Colonic mucosa (tissue), 4 donors: ENCODE results near the gene SPATA33. TPM values are rescaled to one million over a fixed set of nuclear protein-coding genes. Genes with fewer than 3 reads are reported as not detected.
A peak's percentile ranks its signal among the peaks of the same experiment; 100 is the strongest.
"Not testable (repeated sequence)": the region's sequence is repeated elsewhere in the genome, so short reads cannot be mapped to it uniquely, and the experiment has no call there.

ENCODE experiments used
- DNase-seq: peaks from one replicate; pipeline ENCODE4 v3.0.0-alpha.2; 2020
- H3K27ac ChIP-seq: fragments of 200-600 bp; one replicate; pipeline ENCODE4 v1.8.0; 2021
- H3K27me3 ChIP-seq: fragments of 200-600 bp; one replicate; pipeline ENCODE4 v1.8.0; 2021
- H3K36me3 ChIP-seq: fragments of 200-600 bp; one replicate; pipeline ENCODE4 v1.8.0; 2021
- H3K4me1 ChIP-seq: fragments of 200-600 bp; one replicate; pipeline ENCODE4 v1.8.0; 2021; ENCODE audit warnings: mild to moderate bottlenecking
- H3K4me3 ChIP-seq: fragments of 200-600 bp; one replicate; pipeline ENCODE4 v1.8.0; 2021
- H3K9ac ChIP-seq, 2 donors: one replicate each; pipeline ENCODE4 v1.7.0; 2013; ENCODE audit warnings: control low read depth in 2 of 2, low read depth in 2 of 2, low read length in 2 of 2
- H3K9me3 ChIP-seq: fragments of 200-600 bp; one replicate; pipeline ENCODE4 v1.8.0; 2021
- CTCF ChIP-seq: fragments of 200-600 bp; IDR thresholded peaks from one replicate; pipeline ENCODE4 v1.8.0; 2022; ENCODE audit warnings: antibody characterized with exemption, mild to moderate bottlenecking
- intact Hi-C: fragments of 100-400 bp; cut with DNase I; formaldehyde crosslinking; loops from one replicate; pipeline ENCODE4 v1.14.1; 2022
- total RNA-seq, 2 donors: library from RNA; stranded (reverse); fragmentation: NEBNext Ultra II Directional in 1 of 2; extraction: Animal tissue kit (Norgen Biotek cat#: 25700) in 1 of 2; gene quantifications; one replicate each; pipeline ENCODE4 v1.2.1, GENCODE V29; 2021
- donor health status: healthy.
- donor health status: DM: no; HTN: no; CAD: no.
- donor health status: DM: no; HTN: no; CAD: no.

SPATA33 gene
- total RNA-seq, 2 donors from 2014 or later = 4.7 to 10.0 TPM

DNA sequence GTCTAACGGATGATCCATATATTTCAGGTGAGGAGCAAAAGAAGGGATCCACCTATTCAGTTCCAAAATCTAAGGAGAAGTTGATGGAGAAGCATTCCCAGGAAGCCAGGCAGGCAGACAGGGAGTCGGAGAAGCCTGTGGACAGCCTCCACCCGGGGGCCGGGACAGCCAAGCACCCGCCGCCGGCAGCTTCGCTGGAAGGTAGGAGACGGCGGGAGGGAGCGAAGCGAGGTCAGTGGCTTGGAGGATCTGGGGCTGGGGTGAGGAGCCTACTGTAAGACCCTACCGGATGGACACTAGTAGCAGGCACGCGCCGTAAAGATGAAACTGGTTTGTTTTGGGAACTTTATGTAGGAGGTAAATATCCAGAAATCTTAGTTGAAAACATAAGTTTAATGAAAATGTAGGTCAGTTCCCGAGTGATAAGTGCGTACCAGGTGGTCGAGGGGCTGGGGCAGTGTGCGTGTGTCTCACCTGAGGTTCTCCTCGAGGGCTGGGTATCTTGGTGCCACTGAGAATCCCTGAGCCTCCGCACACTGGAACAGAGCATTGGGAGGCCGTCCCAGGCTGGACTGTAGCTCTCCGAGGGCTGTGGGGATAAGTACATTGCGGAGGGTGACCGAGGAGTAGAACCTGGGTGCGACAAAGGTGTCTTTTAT lies 714 bp downstream of the SPATA33 start:
- H3K36me3 ChIP-seq = no peaks in the 10 kb centered on the region
- peak; percentile 31 for DNase-seq
- no peaks in the 10 kb centered on the region for H3K9me3 ChIP-seq
- intact Hi-C loops = no loop called here
- H3K4me1 ChIP-seq = peaks cover 7% of the 10 kb centered on the region
- peak overlapping the region; percentile 99 for H3K4me3 ChIP-seq
- TF ChIP-seq CTCF = no peak
- peak overlapping the region; percentile 75 for H3K27ac ChIP-seq
- H3K9ac ChIP-seq = peak overlapping the region; percentile 71 to 89
- H3K27me3 ChIP-seq = no peaks in the 10 kb centered on the region

DNA sequence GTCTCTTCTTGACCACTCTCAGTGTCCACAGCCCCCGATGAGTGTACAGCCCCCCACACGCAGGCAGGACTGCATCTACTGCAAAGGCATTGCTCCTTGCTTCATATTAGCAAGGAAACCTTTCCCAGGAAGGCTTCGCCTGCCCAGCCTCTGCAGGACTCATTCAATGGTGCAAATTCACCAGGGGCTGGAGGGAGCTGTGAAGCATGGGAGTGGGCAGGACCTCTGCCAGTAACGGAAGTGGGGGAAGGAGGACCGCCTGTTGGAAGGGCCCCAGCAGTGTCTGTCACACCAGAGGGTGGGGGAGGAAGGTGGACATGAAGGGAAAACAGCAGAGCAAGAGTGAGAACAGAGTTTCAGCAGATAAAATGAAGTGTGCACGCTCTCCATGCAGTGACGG lies 2.5 kb downstream of the SPATA33 start:
- no peak for TF ChIP-seq CTCF
- intact Hi-C loops = no loop called here
- H3K4me3 ChIP-seq = no peak overlapping the region
- H3K9ac ChIP-seq = no peak overlapping the region
- no peak overlapping the region for H3K27ac ChIP-seq
- DNase-seq = no peak
- peaks cover 7% of the 10 kb centered on the region for H3K4me1 ChIP-seq
- no peaks in the 10 kb centered on the region for H3K27me3 ChIP-seq
- no peaks in the 10 kb centered on the region for H3K9me3 ChIP-seq
- H3K36me3 ChIP-seq = no peaks in the 10 kb centered on the region

DNA sequence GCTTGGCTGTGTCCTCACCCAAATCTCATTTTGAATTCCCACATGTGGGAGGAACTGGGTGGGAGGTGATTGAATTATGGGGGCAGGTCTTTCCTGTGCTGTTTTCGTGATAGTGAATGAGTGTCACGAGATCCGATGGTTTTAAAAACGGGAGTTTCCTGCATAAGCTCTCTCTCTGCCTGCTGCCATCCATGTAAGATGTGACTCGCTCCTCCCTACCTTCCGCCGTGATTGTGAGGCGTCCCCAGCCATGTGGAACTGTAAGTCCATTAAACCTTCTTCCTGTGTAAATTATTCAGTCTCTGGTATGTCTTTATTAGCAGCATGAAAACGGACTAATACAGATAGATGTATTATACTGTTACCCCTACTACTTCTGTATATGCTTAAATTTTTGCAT lies 3.6 kb downstream of the SPATA33 start:
- no peak for DNase-seq
- no peak for TF ChIP-seq CTCF
- Histone ChIP-seq H3K4me3 (no peak overlapping the region), H3K9me3 (no peaks in the 10 kb centered on the region), H3K9ac (no peak overlapping the region), H3K27ac (no peak overlapping the region), H3K4me1 (peaks cover 6% of the 10 kb centered on the region), H3K36me3 (no peaks in the 10 kb centered on the region), H3K27me3 (no peaks in the 10 kb centered on the region)
- intact Hi-C loops = no loop called here

DNA sequence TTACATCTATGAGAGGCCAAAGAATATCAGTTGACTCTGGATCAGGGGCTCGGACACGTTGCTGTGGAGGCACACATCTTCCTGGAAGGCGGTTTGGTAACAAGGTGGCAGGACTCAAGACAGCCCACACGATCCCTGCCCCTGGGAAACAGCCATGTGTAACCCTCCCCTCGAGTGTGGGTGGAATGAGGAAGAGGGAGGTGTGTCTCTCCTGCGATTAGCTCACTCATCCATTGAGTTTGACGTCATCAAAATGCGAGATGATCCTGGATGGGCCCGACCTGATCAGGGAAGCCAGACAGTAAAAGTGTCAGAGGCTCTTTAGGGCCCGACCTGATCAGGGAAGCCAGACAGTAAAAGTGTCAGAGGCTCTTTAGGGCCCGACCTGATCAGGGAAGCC lies 6.6 kb downstream of the SPATA33 start:
- H3K4me1 ChIP-seq, DNase-seq, H3K36me3 ChIP-seq, H3K9ac ChIP-seq, H3K9me3 ChIP-seq, H3K27me3 ChIP-seq, H3K27ac ChIP-seq, H3K4me3 ChIP-seq, intact Hi-C loops: not testable (repeated sequence)

- DNase-seq, H3K27ac ChIP-seq, H3K9ac ChIP-seq, H3K27me3 ChIP-seq, H3K4me3 ChIP-seq, H3K4me1 ChIP-seq, H3K9me3 ChIP-seq, H3K36me3 ChIP-seq, intact Hi-C loops: not testable (repeated sequence)
Measured at GRCh38 chr16:89667000-89667399, 9.4 kb downstream of the SPATA33 start.

GRCh38 chr16:89667633-89668032 lies 10.0 kb downstream of the SPATA33 start:
- Histone ChIP-seq H3K27me3 (no peaks in the 10 kb centered on the region), H3K9ac (no peak overlapping the region), H3K27ac (no peak overlapping the region), H3K9me3 (no peaks in the 10 kb centered on the region), H3K36me3 (no peaks in the 10 kb centered on the region), H3K4me1 (no peaks in the 10 kb centered on the region), H3K4me3 (no peak overlapping the region)
- DNase-seq = no peak
- intact Hi-C loops = no loop called here
- no peak for TF ChIP-seq CTCF
